GM12865 (cell line): ENCODE data around the gene PLAAT3.
"Not testable (repeated sequence)": the region's sequence is repeated elsewhere in the genome, so short reads cannot be mapped to it uniquely, and the experiment has no call there.

Source experiments
- DNase-seq: peaks from one replicate; pipeline ENCODE4 v3.0.0; 2010; ENCODE audit warnings: low read depth
- H3K4me3 ChIP-seq: 2 replicates; pipeline ENCODE4 v1.5.1; 2011; ENCODE audit warnings: mild to moderate bottlenecking, low read depth, low read length, control low read depth
- TF ChIP-seq, protein P1 (sequence below): IDR thresholded peaks from 2 replicates; pipeline ENCODE4 v1.5.1; 2011; ENCODE audit warnings: low read length, control low read depth, low read depth, inconsistent platforms; ENCODE audit not compliant: insufficient read depth; ENCODE audit errors: missing control alignments

Gene PLAAT3

DNA sequence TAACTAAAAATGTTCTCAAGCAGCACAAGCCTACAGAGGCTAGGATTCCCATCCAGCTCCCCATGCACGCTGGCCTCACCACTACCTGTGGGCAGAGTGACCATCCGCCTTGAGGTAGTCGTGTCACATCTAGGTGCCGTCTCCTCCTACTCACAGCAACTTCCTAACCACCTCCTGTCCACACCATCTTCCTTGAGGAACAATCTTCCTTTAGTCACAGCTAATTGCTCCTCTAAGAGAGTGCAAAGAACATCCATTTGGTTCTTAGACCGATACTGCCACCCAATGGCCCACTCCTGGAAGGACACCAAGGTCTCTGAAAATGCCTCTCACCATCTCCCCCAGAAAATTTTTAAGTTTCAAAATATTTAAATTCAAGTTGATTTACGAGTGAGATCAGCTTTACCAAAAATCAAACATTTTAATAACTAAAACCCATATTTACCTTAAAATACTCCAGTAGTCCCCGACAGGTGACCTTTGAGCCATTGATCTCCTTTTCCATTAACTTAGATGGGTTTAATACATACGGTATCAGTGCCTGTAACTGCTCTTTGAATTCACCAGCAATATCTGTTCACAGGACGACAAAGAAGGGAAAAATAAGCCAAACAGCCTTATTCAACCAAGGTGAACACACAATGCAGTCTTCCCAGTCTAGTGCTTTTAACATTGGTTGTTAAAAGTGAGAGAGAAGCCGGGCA lies 21.7 kb upstream of the PLAAT3 start:
- TF ChIP-seq, protein P1, sequence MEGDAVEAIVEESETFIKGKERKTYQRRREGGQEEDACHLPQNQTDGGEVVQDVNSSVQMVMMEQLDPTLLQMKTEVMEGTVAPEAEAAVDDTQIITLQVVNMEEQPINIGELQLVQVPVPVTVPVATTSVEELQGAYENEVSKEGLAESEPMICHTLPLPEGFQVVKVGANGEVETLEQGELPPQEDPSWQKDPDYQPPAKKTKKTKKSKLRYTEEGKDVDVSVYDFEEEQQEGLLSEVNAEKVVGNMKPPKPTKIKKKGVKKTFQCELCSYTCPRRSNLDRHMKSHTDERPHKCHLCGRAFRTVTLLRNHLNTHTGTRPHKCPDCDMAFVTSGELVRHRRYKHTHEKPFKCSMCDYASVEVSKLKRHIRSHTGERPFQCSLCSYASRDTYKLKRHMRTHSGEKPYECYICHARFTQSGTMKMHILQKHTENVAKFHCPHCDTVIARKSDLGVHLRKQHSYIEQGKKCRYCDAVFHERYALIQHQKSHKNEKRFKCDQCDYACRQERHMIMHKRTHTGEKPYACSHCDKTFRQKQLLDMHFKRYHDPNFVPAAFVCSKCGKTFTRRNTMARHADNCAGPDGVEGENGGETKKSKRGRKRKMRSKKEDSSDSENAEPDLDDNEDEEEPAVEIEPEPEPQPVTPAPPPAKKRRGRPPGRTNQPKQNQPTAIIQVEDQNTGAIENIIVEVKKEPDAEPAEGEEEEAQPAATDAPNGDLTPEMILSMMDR, result peak; percentile 76
- H3K4me3 ChIP-seq, result no peak overlapping the region
- DNase-seq, result peak; percentile 73

DNA sequence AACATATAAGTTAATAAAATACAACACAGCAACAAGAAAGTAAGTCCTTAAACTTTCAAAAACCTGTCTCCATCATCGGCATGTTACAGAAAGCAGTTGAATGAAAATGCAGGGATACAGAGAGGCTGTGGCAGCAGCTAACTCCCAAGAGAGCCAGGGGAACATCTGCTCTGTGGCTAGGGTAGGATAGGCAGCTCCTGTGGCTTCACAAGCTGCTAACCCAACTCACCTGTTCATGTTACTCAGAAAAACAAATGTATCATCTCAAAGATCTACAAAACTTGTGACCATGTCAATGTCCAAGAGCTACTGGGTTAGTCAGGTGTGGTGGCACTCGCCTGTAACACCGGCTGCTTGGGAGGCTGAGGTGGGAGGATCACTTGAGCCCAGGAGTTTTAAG lies 15.2 kb upstream of the PLAAT3 start:
- no peak overlapping the region for H3K4me3 ChIP-seq
- no peak for DNase-seq
- TF ChIP-seq, protein P1, result no peak

DNA sequence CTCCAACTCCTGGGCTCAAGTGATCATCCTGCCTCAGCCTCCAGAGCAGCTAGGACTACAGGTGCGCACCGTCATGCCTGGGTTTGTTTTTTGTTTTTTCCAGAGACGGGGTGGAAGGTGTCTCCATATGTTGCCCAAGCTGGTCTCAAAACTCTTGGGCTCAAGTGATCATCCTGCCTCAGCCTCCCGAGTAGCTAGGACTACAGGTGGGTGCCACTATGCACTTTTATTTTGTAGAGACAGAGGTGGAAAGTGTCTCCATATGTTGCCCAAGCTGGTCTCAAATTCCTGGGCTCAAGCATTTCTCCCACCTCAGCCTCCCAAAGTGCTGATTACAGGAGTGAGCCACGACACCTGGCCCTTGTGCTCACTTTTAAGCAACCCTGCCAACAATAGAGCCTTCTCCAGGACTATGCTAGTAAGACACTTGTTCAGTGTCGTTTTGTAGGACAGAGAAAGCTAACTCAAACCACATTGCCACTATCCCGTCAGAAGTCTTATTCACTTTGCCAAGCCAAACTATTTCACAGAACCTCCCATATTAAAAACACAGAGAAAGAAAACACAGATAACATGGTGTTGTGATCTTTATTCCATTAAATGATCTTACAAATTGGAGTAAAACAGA lies 9.4 kb upstream of the PLAAT3 start:
- TF ChIP-seq, protein P1, result no peak
- H3K4me3 ChIP-seq, result no peak overlapping the region
- no peak for DNase-seq

DNA sequence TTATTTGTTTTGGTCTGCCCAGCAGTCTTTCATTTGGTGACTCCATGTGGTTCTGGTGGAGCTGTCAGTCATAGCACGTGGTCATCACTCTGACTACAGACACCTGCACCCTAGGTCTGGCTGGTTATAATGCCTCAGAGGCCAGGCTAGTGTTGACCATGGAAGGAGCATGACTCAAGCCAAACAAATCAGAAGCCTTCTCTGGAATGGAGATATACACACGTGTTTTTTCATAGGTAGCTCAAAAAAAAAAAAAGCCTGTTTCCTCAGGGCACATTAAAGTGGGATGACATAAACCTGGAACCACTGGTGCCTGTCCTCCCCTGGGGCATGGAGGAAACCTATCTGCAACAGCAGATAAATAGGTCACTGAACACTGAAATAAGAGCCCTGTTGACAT lies 8.1 kb upstream of the PLAAT3 start:
- H3K4me3 ChIP-seq, result no peak overlapping the region
- TF ChIP-seq, protein P1, result no peak
- no peak for DNase-seq

DNA sequence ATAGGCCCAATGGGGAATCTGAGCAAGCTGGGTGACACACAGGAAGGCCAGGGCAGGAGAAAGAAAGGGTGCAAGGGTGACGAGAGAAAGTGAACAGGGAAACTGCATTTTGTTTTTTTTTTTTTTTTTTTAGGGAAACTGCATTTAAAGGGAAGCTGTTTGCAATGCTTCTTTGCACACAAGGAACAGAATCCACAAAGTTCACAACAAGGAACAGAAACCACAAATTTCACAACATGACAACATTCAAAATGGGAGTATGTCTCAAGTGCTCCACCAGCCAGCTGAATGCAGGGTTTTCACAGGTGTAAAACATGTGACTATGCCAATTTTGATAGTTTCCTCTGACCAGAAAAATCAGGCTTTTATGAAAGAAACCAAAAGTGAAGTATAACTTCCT lies 6.8 kb upstream of the PLAAT3 start:
- peak; percentile 24 for DNase-seq
- TF ChIP-seq, protein P1, result no peak
- H3K4me3 ChIP-seq, result no peak overlapping the region

DNA sequence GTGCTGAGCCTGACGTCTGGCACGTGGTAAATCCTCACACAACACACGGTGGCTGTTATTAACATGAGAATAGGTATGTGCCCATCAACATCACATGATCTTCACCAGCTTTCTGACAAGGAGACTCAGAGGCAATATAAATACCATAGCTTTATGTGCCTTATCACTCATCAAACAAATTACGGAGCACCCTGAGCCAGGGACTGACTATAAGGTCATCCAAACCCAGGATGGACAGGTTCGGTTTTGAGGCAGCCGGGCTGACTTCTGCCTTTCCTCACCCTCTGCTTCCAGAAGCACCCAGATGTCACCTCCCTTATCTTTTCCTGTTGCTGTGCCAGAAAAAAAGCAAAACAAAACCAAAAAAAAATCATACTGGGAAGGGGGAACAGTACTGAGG lies 5.7 kb upstream of the PLAAT3 start:
- DNase-seq, result no peak
- TF ChIP-seq, protein P1, result no peak
- no peak overlapping the region for H3K4me3 ChIP-seq

DNA sequence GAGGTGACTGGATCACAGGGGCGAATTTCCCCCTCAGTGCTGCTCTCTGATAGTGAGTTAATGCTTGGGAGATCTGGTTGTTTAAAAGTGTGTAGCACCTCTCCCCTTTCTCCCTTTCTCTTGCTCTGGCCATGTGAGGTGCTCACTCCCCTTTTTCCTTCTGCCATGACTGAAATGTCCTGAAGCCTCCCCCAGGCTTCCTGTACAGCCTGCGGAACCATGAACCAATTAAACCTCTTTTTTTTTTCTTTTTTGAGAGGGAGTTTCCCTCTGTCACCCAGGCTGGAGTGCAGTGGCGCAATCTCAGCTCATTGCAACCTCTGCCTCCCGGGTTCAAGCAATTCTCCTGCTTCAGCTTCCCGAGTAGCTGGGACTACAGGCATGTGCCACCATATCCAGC lies 3.5 kb upstream of the PLAAT3 start:
- H3K4me3 ChIP-seq, DNase-seq: not testable (repeated sequence)
